ENCODE results near the gene OXT. TPM values are rescaled to one million over a fixed set of nuclear protein-coding genes. Genes with fewer than 3 reads are reported as not detected.

The OXT gene
- total RNA-seq, 1 donor from 2014 or later, result not detected

DNA sequence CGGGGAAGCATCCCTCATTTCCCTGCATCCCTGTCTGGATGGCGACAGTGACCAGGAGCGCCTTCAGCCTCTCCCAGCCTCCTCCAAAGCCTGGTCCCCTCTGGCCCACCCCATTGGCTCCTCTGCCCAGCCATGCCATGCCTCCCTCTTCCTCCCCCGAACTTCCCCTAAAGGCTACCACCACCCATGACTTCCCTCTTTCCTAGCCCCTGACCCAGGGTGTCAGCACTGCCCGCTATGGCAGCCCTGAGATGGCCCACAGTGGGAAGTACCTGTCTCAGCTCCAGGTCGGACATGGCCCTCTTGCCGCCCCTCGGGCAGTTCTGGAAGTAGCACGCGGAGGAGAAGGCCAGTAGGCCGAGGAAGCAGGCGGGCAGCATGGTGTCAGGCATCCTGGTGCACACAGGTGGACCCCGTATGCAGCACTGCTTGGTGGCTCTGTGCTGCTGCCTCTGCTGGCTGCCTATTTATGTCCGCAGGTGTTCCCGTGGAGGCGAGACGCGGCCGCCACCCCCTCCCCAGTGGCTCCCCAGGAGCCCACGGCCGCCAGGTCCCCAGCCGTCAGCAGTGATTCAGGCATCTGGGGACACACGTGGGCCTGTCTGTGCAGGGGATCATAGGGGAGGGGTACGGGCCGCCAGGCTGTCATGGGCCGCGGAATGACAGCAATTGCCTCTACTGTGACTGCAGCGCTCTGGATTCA, 13.0 kb downstream of the OXT start, which contains the start of gene AVP:
Gene AVP (minus strand): TSS at position 442 of the 703 bp plus-strand sequence. CDS start 50 bp downstream, at position 392.
- H3K4me1 Mint-ChIP-seq (ENCODE audit: low read depth), result peaks cover 1% of the 10 kb centered on the region
- H3K27me3 Mint-ChIP-seq, result peaks cover 58% of the 10 kb centered on the region
- peak within 1 kb of the TSS; percentile 24 for H3K4me3 Mint-ChIP-seq (ENCODE audit: low read depth)
- H3K27ac Mint-ChIP-seq, result no peak within 1 kb of the TSS
- no peaks in the 10 kb centered on the region for H3K36me3 Mint-ChIP-seq (ENCODE audit: insufficient read depth)
- H3K9me3 Mint-ChIP-seq (ENCODE audit: low read depth), result no peaks in the 10 kb centered on the region
- no peak for DNase-seq (ENCODE audit: low spot score, unreplicated experiment)
- TF ChIP-seq, protein P1, sequence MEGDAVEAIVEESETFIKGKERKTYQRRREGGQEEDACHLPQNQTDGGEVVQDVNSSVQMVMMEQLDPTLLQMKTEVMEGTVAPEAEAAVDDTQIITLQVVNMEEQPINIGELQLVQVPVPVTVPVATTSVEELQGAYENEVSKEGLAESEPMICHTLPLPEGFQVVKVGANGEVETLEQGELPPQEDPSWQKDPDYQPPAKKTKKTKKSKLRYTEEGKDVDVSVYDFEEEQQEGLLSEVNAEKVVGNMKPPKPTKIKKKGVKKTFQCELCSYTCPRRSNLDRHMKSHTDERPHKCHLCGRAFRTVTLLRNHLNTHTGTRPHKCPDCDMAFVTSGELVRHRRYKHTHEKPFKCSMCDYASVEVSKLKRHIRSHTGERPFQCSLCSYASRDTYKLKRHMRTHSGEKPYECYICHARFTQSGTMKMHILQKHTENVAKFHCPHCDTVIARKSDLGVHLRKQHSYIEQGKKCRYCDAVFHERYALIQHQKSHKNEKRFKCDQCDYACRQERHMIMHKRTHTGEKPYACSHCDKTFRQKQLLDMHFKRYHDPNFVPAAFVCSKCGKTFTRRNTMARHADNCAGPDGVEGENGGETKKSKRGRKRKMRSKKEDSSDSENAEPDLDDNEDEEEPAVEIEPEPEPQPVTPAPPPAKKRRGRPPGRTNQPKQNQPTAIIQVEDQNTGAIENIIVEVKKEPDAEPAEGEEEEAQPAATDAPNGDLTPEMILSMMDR (IDR thresholded peaks at IDR 0.05; ENCODE audit: unreplicated experiment), result no peak

DNA sequence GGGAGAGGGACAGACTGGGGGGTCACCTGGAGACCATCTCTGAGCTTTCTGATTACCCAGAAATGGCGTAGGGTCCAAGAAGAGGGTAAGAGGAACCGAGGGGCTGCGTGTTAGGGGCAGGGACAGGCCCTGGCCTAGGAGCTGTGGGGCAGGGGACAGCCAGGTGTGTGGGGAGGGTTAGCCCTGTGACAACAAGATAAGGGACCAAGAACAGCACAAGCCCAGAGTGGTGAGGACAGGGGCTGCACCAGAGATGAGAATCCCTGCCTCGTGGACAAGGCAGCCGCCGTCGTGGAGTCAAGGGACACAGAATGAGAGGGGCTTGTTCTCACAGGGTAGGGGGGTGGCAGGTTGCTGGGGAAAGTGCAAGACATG, 13.6 kb downstream of the OXT start:
- Mint-ChIP-seq H3K36me3 (ENCODE audit: insufficient read depth) (no peaks in the 10 kb centered on the region), H3K27me3 (peaks cover 58% of the 10 kb centered on the region), H3K4me3 (ENCODE audit: low read depth) (no peak overlapping the region)

GRCh38 chr20:3085571-3086072, 14.2 kb downstream of the OXT start:
- no peak overlapping the region for H3K4me3 Mint-ChIP-seq (ENCODE audit: low read depth)

More for the DNA sequence above, 13.6 kb downstream of the OXT start:
- TF ChIP-seq, protein P1 (IDR thresholded peaks at IDR 0.05; ENCODE audit: unreplicated experiment), result no peak
- Mint-ChIP-seq H3K9me3 (ENCODE audit: low read depth) (no peaks in the 10 kb centered on the region), H3K4me1 (ENCODE audit: low read depth) (peaks cover 1% of the 10 kb centered on the region), H3K27ac (no peak overlapping the region)
- no peak for DNase-seq (ENCODE audit: low spot score, unreplicated experiment)

DNA sequence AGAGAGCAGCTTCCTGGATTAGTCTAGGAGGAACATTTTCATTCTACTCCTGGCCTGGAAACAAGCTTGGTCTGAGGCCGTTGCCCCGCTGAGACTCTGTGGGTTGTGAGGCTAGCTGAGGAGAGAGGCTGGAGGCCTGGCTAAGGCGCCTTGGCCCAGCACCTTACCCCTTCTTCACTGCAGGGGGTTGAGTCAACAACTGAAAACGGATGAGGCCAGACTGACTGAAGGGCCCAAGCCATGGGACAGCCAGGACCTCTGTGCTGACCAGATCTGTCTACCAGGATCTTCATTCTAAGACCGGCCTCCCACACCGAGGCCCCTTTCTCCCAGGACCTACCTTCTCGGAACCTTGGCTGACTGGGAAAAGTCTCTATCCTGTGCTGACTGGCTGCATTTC, 16.6 kb downstream of the OXT start:
- no peak for DNase-seq (ENCODE audit: low spot score, unreplicated experiment)
- H3K36me3 Mint-ChIP-seq (ENCODE audit: insufficient read depth), result no peaks in the 10 kb centered on the region
- H3K4me1 Mint-ChIP-seq (ENCODE audit: low read depth), result peaks cover 3% of the 10 kb centered on the region
- peaks cover 57% of the 10 kb centered on the region for H3K27me3 Mint-ChIP-seq
- no peak overlapping the region for H3K4me3 Mint-ChIP-seq (ENCODE audit: low read depth)
- TF ChIP-seq, protein P1 (IDR thresholded peaks at IDR 0.05; ENCODE audit: unreplicated experiment), result no peak
- no peak overlapping the region for H3K27ac Mint-ChIP-seq
- H3K9me3 Mint-ChIP-seq (ENCODE audit: low read depth), result no peaks in the 10 kb centered on the region

More at GRCh38 chr20:3085571-3086072, 14.2 kb downstream of the OXT start:
- Mint-ChIP-seq H3K27ac (no peak overlapping the region), H3K27me3 (peaks cover 58% of the 10 kb centered on the region), H3K4me1 (ENCODE audit: low read depth) (peaks cover 1% of the 10 kb centered on the region), H3K9me3 (ENCODE audit: low read depth) (no peaks in the 10 kb centered on the region), H3K36me3 (ENCODE audit: insufficient read depth) (no peaks in the 10 kb centered on the region)
- DNase-seq (ENCODE audit: low spot score, unreplicated experiment), result no peak
- TF ChIP-seq, protein P1 (IDR thresholded peaks at IDR 0.05; ENCODE audit: unreplicated experiment), result no peak

DNA sequence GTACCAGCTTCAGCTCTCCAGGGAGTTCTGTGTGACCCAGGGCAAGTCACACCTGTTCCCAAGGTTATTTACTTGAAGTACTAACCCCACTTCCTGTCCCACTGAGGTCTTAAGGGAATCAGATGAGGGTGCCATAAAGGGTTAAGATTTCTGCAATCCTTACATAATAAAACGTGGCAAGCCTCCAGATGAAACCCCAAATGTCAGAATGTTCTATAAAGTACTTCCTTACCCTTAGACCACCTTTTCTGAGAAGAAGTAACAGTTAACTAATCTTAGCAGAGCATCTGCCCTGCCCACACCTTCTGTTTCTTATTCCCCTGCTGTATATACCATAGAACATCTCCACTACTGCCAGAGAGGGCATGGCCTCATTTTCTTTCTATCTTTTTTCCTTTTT, 19.1 kb downstream of the OXT start:
- no peak for DNase-seq (ENCODE audit: low spot score, unreplicated experiment)
- no peaks in the 10 kb centered on the region for H3K36me3 Mint-ChIP-seq (ENCODE audit: insufficient read depth)
- peaks cover 49% of the 10 kb centered on the region for H3K27me3 Mint-ChIP-seq
- TF ChIP-seq, protein P1 (IDR thresholded peaks at IDR 0.05; ENCODE audit: unreplicated experiment), result no peak
- peaks cover 2% of the 10 kb centered on the region for H3K4me1 Mint-ChIP-seq (ENCODE audit: low read depth)
- H3K9me3 Mint-ChIP-seq (ENCODE audit: low read depth), result no peaks in the 10 kb centered on the region
- no peak overlapping the region for H3K4me3 Mint-ChIP-seq (ENCODE audit: low read depth)
- no peak overlapping the region for H3K27ac Mint-ChIP-seq
